GM12865 (cell line): ENCODE results near the gene ACOX2.

Experiments
- DNase-seq: peaks from one replicate; pipeline ENCODE4 v3.0.0; 2010; ENCODE audit warnings: low read depth
- H3K4me3 ChIP-seq: 2 replicates; pipeline ENCODE4 v1.5.1; 2011; ENCODE audit warnings: mild to moderate bottlenecking, low read depth, low read length, control low read depth
- CTCF ChIP-seq: IDR thresholded peaks from 2 replicates; pipeline ENCODE4 v1.5.1; 2011; ENCODE audit warnings: low read length, control low read depth, low read depth, inconsistent platforms; ENCODE audit not compliant: insufficient read depth; ENCODE audit errors: missing control alignments

ACOX2 gene

DNA sequence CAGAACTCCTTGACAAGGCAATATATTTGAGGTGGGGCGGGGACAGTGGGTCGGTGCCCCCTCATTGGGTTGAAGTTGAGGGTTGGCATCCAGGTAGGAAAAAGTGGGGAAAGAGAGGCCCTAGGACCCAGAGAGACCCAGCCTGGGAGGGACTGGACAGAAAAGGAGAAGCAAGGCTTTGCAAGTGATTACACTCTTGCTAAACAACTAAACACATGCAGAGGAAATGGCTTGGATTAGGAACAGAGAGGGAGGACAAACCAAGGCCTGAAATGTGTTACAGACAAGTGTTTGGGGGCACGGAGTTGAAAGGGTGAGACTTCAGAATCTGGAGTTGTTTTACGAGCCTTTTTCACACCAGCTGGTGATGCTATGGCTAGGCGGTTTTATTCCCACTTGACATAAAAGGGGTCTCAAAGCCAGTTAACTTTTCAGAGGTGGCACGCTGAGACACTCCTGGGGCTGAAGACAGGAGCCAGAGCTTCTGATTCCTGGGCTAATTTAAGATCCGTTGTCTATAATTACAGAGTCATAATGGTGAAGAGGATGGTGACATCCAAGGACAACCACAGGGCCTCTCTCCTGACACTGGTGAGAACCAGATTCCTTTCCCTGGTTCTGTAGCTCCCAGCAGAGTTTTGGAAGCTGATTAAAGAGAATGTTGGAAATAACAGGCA is 52.8 kb downstream of the ACOX2 start:
- no peak overlapping the region for H3K4me3 ChIP-seq
- no peak for TF ChIP-seq CTCF
- no peak for DNase-seq

- no peak for TF ChIP-seq CTCF
- no peak for DNase-seq
- H3K4me3 ChIP-seq: no peak overlapping the region
Observed at GRCh38 chr3:58482917-58483636, 53.9 kb downstream of the ACOX2 start.

DNA sequence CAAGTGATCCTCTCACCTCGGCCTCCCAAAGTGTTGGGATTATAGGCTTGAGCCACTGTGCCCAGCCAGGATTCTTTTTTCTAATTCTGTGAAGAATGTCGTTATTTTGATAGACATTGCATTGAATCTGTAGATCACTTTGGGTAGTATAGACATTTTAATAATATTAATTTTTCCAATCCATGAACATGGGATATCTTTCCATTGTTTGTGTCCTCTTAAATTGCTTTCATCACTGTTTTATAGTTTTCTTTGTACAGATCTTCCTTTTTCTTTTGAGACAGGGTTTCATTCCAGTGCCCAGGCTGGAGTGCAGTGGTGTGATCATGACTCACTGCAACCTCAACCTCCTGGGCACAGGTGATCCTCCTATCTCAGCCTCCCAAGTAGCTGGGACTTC is 56.7 kb downstream of the ACOX2 start:
- DNase-seq: no peak
- no peak overlapping the region for H3K4me3 ChIP-seq
- no peak for TF ChIP-seq CTCF

DNA sequence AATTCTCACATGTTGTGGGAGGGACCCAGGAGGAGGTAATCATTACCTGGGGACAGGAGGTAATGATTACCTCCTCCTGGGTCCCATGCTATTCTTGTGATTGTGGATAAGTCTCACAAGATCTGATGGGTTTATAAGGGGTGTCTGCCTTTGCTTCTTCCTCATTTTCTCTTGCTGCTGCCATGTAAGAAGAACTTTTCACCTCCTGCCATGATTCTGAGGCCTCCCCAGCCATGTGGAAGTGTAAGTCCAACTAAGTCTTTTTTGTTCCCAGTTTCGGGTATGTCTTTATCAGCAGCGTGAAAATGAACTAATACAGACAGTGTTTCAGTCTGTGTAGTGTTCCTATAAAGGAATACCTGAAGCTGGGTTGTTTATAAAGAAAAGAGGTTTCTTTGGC is 58.2 kb downstream of the ACOX2 start:
- DNase-seq: no peak
- no peak overlapping the region for H3K4me3 ChIP-seq
- TF ChIP-seq CTCF: no peak

DNA sequence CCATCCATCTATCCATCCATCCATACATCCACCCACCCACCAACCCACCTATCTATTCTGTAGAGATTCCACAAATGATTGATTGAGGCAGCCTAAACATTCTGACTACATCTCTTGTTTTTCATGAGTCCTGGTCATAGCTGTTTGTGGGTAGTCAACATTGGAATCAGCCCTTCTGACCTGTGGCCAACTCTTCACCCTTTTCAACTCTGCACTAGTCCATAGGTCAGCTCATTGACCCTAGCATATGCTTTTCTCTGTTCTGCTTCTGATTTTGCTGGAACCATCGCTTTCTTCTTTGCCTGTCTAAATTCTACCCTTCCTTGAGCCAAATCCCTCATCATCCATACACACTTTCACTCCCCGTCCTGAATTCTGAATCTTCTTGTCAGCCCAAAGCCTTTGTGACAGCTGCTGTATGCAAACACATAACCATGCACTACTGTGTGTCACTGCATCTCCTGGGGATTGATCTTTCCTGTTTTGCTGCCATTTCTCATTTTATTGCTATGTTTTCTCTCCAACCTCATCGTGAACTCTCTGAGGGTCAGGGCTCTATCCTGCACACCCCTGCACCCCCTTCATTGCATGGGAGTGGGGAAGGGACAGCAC is 61.9 kb downstream of the ACOX2 start:
- TF ChIP-seq CTCF: no peak
- DNase-seq: no peak
- H3K4me3 ChIP-seq: no peak overlapping the region

DNA sequence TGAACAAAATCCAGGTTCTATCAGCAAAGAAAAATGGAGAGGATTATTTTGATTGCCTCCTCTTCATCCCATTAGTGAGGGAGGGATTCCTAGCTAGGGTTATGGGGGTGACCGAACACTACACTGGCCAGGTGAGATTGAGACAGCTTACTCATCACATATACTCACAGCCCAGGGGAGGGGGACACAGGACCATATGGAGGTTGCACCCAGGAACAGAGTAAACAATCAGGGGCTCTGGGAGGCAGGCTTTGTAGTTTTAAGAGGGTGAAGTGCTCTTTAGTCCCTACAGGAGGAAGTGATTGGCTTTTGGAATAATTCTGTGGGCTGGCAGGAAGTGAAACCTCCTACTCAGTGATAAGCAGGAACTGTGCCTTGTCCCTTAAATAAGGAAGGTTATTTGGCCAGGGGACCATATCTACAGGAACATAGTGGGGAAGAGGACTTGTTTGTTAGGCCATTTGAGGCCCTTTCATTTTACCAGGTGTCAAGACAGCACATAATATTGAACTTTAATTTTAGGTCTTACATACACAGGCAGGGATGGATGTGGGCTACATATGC is 62.6 kb downstream of the ACOX2 start:
- no peak for DNase-seq
- H3K4me3 ChIP-seq: no peak overlapping the region
- no peak for TF ChIP-seq CTCF
